GM12892 (cell line): ENCODE data around the gene TWF2.

ENCODE experiments used
- DNase-seq: peaks from one replicate; pipeline ENCODE4 v3.0.0; 2011; ENCODE audit not compliant: insufficient read length
- FAIRE-seq: peaks from 2 replicates; lab custom pipeline; 2011; peaks lifted over from hg19 to GRCh38; lab: Jason Lieb, UNC
- POLR2A ChIP-seq: IDR thresholded peaks from 2 replicates; pipeline ENCODE4 v1.6.1; 2011; ENCODE audit warnings: low read depth, low read length, control low read depth
- POLR2AphosphoS5 ChIP-seq: IDR thresholded peaks from 2 replicates; pipeline ENCODE4 v1.6.1; 2011; ENCODE audit warnings: low read depth, low read length, control low read depth
- TAF1 ChIP-seq: IDR thresholded peaks from 2 replicates; pipeline ENCODE4 v1.6.1; 2011; ENCODE audit warnings: low read depth, mild to moderate bottlenecking, control low read depth, low read length, borderline replicate concordance

The TWF2 gene

DNA sequence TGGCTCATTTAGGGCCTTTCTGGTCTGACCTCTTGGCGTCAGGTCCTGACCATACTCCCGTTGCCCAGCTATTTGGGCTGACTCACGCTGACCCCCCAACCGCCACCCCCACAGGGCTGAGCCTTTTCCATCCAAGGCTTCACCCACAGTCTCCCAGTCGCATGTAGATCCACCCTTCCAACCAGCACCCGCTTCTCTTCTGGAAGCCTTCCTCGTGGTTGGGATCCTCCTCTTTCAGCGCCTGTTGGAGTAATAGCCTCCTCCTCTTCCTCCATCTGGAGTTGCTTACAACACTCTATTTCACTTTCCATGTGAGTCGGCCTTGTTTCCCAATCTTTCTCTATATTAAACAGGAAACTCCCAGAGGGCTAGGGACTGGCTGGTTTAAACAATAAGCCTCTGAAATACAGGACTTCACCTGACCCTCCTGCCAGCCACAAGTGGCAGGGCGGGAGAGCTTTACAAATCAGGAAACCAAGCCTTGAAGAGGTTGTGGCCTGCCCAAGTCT is 43.1 kb downstream of the TWF2 start:
- TF ChIP-seq TAF1: no peak
- no peak for TF ChIP-seq POLR2A
- no peak for TF ChIP-seq POLR2AphosphoS5
- DNase-seq (no peak), FAIRE-seq (no peak)

DNA sequence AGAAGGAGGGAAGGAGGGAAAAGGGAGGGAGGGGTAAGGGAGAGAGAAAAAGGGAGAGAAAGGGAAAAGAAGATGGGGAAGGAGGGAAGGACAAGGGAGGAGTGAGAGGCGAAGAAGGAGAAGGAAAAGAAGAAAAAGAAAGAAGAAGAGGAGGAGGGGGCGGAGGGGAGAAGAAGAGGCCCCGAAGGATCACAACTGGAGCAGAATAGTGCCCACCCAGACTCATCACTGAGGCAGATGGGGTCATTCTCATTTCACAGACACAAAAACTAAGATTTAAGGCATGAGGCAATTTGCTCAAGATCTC is 43.7 kb downstream of the TWF2 start:
- DNase-seq (no peak), FAIRE-seq (no peak)
- no peak for TF ChIP-seq POLR2A
- TF ChIP-seq TAF1: no peak
- no peak for TF ChIP-seq POLR2AphosphoS5

DNA sequence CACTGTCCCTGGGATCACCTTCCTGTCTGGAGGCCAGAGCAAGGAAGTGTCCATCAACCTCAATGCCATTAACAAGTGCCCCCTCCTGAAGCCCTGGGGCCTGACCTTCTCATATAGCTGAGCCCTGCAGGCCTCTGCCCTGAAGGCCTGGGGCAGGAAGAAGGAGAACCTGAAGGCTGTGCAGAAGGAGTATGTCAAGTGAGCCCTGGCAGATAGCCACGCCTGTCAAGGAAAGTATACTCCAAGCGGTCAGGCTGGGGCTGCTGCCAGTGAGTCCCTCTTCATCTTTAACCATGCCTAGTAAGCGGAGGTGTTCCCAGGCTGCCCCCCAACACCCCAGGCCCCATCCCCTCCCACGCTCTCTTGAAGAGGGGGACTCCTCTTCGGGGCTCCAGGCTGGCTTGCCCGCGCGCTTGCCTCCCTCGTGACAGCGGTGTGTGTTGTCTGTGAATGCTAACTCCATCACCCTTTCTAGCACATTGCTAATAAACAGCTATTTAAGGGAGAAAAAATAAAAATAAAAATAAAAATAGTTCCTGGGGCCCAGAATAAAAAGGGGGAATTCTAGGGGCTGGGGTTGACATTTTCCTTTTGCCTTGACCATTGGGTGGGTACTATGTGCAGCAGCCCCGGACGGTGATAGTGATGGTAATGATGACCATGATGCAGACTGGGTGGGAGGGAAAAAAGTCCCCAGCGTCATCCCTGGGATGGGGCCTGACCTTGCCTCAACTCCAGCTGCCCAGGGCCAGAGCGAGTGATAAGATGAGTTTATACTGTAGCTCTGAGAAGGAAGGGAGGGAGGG is 44.3 kb downstream of the TWF2 start:
- DNase-seq (no peak), FAIRE-seq (no peak)
- no peak for TF ChIP-seq TAF1
- TF ChIP-seq POLR2A: no peak

DNA sequence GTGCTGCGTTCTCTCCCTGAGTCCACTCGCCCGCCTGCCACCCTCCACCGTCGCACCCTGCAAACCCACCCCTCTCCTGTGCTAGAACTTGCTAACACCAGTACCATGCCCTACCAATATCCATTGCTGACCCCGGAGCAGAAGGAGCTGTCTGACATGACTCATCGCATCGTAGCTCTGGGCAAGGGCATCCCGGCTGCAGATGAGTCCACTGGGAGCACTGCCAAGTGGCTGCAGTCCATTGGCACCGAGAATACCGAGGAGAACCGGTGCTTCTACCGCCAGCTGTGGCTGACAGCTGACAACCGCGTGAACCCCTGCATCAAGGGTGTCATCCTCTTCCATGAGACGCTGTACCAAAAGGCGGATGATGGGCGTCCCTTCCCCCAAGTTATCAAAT is 45.9 kb downstream of the TWF2 start:
- TF ChIP-seq POLR2A (no peak), POLR2AphosphoS5 (no peak), TAF1 (no peak)
- FAIRE-seq (no peak), DNase-seq (no peak)

DNA sequence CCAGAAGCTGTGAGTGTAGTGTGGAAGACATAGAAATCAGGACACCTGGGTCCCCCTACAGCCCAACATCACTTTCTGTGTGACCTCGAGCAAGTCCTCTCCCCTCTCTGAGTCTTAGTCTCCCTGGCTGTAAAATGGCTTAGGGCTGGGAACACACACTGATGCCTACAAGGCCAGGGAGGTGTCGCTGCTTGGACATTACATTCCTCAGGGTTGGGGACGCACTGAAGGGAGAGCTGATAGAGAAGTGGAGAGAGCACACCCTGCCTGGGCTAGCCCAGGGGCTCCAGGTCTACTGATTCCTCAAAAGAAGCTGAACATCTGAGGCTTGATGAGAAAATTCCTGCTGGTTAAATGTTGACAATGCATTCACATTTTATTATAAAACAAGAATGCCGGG is 47.3 kb downstream of the TWF2 start:
- no peak for TF ChIP-seq POLR2AphosphoS5
- no peak for TF ChIP-seq TAF1
- FAIRE-seq (no peak), DNase-seq (no peak)

DNA sequence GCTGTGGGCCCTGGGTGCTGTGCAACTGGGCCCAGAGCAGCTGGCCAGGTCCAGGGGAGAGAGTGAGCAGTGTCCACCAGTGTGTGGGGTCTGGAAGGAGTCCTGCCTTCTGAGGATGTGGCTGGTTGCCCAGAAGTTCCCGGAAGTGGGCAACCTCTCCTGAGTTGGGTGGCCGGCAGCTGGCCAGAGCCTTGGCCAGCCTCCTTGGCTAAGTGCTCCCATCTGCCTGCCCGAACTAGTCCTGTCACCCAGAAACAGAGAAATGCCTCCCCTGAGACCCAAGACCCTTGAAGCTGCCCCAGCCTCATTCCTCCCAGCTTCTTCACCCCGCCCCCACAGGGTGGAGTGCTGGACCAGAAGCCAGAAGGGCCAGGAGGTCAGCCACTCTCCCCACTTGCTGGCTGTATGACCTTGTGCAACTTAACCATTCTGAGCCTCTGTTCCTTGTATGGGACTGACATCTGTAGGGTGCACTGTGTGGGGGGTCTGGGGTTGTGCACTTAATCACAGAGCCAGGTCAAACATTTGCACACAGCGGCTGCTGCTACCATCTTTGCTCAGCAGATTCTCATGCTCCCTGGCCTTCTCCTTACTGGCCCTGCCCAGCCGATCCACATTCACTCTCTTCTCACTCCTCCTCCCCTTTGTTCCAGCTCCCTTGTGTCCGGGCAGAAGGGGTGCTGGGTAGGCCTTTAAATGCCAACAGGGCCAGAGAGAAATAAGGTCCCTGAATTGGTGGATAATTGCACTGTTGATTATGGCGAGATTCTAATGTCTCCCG is 48.5 kb downstream of the TWF2 start:
- no peak for DNase-seq
- TF ChIP-seq POLR2A (no peak), POLR2AphosphoS5 (no peak), TAF1 (no peak)

DNA sequence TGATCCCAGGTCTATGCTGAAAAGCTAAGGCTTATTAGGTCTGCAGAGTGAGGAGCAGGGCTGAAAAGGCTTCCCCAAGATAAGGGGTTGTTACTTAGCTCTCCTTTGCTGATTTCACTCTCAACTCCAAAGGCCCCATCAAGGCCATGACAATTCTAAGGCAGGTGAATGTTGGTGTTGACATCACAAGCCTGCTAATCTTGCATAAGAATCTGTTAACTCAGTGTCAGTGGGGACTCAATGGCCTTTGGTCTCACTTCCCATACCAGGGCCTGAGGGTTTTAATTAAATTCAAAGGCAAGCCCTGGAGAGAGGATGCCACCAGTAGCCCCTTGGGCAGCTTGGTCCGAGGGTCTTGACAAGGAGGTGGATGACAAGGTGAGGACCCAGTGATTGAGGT is 50.4 kb downstream of the TWF2 start:
- DNase-seq: no peak
- no peak for FAIRE-seq
- TF ChIP-seq POLR2A (no peak), POLR2AphosphoS5 (no peak), TAF1 (no peak)

More for the DNA sequence above, 48.5 kb downstream of the TWF2 start:
- FAIRE-seq: no peak

DNA sequence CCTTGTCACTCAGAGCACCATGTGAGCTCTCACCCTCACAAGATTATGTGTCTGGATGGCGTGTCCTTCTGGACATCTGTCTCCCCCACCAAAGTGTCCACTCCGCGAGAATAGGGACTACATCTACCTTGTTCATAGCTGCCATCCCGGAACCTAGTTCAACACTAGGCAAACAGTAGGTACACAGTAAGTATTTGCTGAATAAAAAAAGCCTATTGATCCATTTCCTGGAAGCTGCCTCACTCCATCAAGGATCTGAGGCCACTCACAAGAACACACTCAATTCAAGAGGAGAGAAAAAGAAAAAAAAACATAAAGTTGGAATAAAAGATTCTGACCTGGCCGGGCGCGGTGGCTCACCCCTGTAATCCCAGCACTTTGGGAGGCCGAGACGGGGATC is 52.2 kb downstream of the TWF2 start:
- no peak for DNase-seq
- no peak for FAIRE-seq
- TF ChIP-seq POLR2AphosphoS5: no peak
- TF ChIP-seq POLR2A: no peak
- TF ChIP-seq TAF1: no peak

DNA sequence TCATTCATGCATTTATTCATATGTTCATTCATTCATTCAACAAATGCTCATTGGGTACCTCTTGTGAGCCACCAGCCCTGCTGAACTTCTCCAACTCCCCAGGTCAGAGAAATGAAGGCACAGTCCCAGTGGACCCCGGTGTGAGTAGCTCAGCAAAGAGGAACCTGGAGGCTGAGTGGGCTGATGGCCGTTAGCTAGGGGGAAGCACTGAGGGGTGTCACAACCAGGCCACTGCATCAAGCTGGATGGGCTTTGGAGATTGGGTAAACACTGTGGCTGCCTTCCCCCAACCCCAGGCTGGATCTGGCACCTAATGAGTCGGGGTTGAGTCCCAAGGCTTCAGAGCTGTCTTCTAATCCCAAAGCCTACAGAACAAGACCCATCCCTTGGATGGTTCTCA is 53.1 kb downstream of the TWF2 start:
- DNase-seq (no peak), FAIRE-seq (no peak)
- TF ChIP-seq POLR2A (no peak), TAF1 (no peak), POLR2AphosphoS5 (no peak)

DNA sequence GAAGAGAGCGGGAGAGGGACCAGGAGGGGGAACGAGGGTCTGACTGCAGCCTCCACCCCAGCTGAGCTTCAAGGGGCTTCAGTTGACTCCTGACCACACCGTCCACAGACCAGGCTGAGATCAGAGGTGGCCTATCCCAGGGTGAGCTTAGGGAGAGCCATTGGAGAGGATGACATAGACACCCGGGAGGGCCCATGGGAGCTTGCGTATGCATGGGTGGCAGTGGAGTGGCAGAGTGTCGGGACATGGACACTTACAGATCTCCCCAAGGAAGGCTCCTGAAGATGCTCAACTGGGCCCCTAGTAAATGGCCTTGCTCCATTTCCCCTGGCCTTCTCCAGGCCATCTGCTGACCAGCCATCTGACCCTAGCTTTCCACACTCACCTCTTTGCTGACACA is 53.6 kb downstream of the TWF2 start:
- TF ChIP-seq TAF1 (no peak), POLR2A (no peak), POLR2AphosphoS5 (no peak)
- FAIRE-seq (no peak), DNase-seq (no peak)

DNA sequence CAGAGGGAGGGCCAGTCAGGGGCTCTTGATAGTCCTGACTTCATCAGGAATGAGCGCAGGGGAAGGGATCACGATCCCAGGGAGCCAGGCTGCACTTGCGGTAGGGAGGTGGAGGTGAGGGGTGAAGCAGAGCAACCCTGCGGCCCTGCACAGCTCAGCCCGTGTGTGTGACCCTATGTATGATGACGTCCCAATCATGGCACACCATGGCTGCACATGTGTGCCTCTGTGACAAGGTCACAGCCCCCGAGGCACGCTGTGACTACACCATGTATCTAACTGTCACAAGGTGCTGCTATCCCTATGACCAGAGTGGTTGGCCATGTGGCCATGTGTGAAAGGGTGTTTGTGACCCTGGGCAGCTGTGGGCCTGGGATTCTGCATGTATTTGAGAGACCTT is 54.3 kb downstream of the TWF2 start:
- FAIRE-seq: no peak
- DNase-seq: no peak
- TF ChIP-seq POLR2AphosphoS5: no peak
- TF ChIP-seq TAF1: no peak
- TF ChIP-seq POLR2A: no peak
